A549 (cell line): ENCODE results near the gene DIS3L2.
"Not testable (repeated sequence)": the region's sequence is repeated elsewhere in the genome, so short reads cannot be mapped to it uniquely, and the experiment has no call there.

Experiments
- POLR2A ChIP-seq: IDR thresholded peaks from 2 replicates; pipeline ENCODE4 v1.6.1; 2012; ENCODE audit warnings: mild to moderate bottlenecking, low read length
- TF ChIP-seq, protein P1 (sequence below): fragments of >200 bp; sonication (Bioruptor Twin); formaldehyde crosslinking; IDR thresholded peaks from 3 replicates; pipeline ENCODE4 v1.5.1; 2016

DNA sequence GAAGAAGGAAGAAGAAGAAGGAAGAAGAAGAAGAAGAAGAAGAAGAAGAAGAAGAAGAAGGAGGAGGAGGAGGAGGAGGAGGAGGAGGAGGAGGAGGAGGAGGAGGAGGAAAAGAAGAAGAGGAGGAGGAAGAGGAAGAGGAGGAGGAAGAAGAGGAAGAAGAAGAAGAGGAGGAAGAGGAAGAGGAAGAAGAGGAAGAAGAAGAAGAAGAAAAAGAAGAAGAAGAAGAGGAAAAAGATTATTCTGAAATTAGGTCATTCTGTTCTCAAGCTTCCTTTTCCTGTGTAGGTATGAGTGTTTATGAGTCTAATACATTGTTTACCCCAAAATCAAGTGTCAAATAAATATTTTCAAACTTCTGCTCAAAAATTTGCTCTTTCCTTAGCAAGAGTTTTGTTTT lies 423.5 kb downstream of the DIS3L2 start:
- TF ChIP-seq, protein P1, sequence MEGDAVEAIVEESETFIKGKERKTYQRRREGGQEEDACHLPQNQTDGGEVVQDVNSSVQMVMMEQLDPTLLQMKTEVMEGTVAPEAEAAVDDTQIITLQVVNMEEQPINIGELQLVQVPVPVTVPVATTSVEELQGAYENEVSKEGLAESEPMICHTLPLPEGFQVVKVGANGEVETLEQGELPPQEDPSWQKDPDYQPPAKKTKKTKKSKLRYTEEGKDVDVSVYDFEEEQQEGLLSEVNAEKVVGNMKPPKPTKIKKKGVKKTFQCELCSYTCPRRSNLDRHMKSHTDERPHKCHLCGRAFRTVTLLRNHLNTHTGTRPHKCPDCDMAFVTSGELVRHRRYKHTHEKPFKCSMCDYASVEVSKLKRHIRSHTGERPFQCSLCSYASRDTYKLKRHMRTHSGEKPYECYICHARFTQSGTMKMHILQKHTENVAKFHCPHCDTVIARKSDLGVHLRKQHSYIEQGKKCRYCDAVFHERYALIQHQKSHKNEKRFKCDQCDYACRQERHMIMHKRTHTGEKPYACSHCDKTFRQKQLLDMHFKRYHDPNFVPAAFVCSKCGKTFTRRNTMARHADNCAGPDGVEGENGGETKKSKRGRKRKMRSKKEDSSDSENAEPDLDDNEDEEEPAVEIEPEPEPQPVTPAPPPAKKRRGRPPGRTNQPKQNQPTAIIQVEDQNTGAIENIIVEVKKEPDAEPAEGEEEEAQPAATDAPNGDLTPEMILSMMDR: not testable (repeated sequence)
- TF ChIP-seq POLR2A: not testable (repeated sequence)
